ENCODE data around the gene KIF6. TPM values are rescaled to one million over a fixed set of nuclear protein-coding genes. Genes with fewer than 3 reads are reported as not detected.

KIF6 gene
- polyA plus RNA-seq, 2 of the 4 experiments (the other 2 are of a cell fraction): 0.05 to 0.39 TPM

DNA sequence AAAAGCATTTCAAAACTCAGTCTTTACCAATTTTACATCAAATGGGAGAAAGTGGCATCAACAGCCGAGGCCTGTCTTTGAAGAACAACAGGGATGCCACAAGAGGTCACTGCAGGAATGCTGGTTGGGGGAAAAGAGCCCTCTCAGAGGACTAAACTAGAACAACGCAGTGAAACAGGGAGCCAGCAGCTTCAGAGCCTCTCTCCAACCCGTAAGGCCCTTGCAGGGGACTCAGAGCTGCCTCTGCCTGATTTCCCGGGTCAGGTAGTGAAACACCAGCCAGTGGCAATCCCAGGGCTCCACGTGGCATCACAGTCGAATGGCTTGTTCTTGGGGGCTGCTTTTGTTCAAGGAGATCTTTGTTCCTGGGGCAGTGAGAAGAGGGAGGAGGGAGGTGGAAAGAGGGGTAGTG is 347.7 kb downstream of the KIF6 start:
- no peak overlapping the region for H3K4me3 ChIP-seq
- TF ChIP-seq SMC3 (IDR thresholded peaks at IDR 0.05) (peak; percentile 43; the same call in 2 of the 3 replicates), MAFK (IDR thresholded peaks at IDR 0.05; ENCODE audit: partially characterized antibody) (no peak), RAD21 (conservative IDR thresholded peaks at IDR 0.05 in 1 of 2, IDR thresholded peaks at IDR 0.05 in 1 of 2) (peak; percentile 71 to 81)
- TF ChIP-seq, protein P1, sequence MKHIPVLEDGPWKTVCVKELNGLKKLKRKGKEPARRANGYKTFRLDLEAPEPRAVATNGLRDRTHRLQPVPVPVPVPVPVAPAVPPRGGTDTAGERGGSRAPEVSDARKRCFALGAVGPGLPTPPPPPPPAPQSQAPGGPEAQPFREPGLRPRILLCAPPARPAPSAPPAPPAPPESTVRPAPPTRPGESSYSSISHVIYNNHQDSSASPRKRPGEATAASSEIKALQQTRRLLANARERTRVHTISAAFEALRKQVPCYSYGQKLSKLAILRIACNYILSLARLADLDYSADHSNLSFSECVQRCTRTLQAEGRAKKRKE (CRISPR knock-in tag; IDR thresholded peaks at IDR 0.05; ENCODE audit: low read depth): no peak
- TF ChIP-seq, protein P2, sequence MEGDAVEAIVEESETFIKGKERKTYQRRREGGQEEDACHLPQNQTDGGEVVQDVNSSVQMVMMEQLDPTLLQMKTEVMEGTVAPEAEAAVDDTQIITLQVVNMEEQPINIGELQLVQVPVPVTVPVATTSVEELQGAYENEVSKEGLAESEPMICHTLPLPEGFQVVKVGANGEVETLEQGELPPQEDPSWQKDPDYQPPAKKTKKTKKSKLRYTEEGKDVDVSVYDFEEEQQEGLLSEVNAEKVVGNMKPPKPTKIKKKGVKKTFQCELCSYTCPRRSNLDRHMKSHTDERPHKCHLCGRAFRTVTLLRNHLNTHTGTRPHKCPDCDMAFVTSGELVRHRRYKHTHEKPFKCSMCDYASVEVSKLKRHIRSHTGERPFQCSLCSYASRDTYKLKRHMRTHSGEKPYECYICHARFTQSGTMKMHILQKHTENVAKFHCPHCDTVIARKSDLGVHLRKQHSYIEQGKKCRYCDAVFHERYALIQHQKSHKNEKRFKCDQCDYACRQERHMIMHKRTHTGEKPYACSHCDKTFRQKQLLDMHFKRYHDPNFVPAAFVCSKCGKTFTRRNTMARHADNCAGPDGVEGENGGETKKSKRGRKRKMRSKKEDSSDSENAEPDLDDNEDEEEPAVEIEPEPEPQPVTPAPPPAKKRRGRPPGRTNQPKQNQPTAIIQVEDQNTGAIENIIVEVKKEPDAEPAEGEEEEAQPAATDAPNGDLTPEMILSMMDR (IDR thresholded peaks at IDR 0.05): peak; percentile 49; the same call in 2 of the 3 replicates
- DNase-seq (ENCODE audit: low read depth in 1 of 2, low spot score in 1 of 2) (peak; percentile 36 to 42), FAIRE-seq (no peak), ATAC-seq (peak; percentile 86 to 87)
- H3K9me3 ChIP-seq: no peaks in the 10 kb centered on the region
- ChIA-PET CTCF (interaction anchor here (0.6 to 1.0 kb wide), 3 partner anchors 11 to 515 kb away, joined by 3 to 7 read pairs (median 3); no protein-coding TSS in a partner anchor), POLR2A (no interaction called here)
- H3K4me1 ChIP-seq: no peaks in the 10 kb centered on the region
- no peak overlapping the region for H3K4me2 ChIP-seq
- H3K27ac ChIP-seq: no peak overlapping the region
- 0% methylated on average over 5 of the region's 6 CpGs for WGBS (ENCODE audit: missing lambda C conversion rate)

DNA sequence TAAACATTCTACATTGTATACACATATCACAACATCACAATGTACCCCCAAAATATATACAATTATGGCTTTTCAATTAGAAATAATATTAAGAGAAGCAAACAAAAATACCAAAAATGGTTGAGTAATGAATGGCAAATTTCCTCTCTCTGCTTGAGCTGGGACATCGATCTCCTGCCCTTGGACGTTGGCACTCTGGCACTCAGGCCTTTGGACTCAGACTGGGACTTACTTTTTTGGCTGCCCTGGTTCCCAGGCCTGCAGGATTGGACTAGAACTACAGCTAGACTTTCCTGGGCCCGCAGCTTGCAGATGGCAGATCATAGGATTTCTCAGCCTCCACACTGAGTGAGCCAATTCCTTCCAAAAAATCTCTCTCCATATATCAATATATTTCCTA is 349.8 kb downstream of the KIF6 start:
- ATAC-seq: no peak
- DNase-seq (ENCODE audit: low read depth in 1 of 2, low spot score in 1 of 2): no peak
- no peaks in the 10 kb centered on the region for H3K4me1 ChIP-seq
- no peak overlapping the region for H3K27ac ChIP-seq
- ChIA-PET POLR2A (no interaction called here), CTCF (interaction anchor here (2.2 kb wide), 1 partner anchor 13 kb away, joined by 7 read pairs; no protein-coding TSS in a partner anchor)
- H3K4me3 ChIP-seq: no peak overlapping the region
- H3K4me2 ChIP-seq: no peak overlapping the region
- TF ChIP-seq MAFK (IDR thresholded peaks at IDR 0.05; ENCODE audit: partially characterized antibody): no peak
- no peak for TF ChIP-seq HOXA7 (CRISPR knock-in tag; IDR thresholded peaks at IDR 0.05)
- TF ChIP-seq, protein P2 (IDR thresholded peaks at IDR 0.05): no peak
- no peak for TF ChIP-seq BHLHE40 (IDR thresholded peaks at IDR 0.05; ENCODE audit: low read depth, low read length)
- TF ChIP-seq, protein P3, sequence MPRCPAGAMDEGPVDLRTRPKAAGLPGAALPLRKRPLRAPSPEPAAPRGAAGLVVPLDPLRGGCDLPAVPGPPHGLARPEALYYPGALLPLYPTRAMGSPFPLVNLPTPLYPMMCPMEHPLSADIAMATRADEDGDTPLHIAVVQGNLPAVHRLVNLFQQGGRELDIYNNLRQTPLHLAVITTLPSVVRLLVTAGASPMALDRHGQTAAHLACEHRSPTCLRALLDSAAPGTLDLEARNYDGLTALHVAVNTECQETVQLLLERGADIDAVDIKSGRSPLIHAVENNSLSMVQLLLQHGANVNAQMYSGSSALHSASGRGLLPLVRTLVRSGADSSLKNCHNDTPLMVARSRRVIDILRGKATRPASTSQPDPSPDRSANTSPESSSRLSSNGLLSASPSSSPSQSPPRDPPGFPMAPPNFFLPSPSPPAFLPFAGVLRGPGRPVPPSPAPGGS (IDR thresholded peaks at IDR 0.05): no peak
- TF ChIP-seq, protein P4, sequence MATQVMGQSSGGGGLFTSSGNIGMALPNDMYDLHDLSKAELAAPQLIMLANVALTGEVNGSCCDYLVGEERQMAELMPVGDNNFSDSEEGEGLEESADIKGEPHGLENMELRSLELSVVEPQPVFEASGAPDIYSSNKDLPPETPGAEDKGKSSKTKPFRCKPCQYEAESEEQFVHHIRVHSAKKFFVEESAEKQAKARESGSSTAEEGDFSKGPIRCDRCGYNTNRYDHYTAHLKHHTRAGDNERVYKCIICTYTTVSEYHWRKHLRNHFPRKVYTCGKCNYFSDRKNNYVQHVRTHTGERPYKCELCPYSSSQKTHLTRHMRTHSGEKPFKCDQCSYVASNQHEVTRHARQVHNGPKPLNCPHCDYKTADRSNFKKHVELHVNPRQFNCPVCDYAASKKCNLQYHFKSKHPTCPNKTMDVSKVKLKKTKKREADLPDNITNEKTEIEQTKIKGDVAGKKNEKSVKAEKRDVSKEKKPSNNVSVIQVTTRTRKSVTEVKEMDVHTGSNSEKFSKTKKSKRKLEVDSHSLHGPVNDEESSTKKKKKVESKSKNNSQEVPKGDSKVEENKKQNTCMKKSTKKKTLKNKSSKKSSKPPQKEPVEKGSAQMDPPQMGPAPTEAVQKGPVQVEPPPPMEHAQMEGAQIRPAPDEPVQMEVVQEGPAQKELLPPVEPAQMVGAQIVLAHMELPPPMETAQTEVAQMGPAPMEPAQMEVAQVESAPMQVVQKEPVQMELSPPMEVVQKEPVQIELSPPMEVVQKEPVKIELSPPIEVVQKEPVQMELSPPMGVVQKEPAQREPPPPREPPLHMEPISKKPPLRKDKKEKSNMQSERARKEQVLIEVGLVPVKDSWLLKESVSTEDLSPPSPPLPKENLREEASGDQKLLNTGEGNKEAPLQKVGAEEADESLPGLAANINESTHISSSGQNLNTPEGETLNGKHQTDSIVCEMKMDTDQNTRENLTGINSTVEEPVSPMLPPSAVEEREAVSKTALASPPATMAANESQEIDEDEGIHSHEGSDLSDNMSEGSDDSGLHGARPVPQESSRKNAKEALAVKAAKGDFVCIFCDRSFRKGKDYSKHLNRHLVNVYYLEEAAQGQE (IDR thresholded peaks at IDR 0.05): no peak
- no peak for TF ChIP-seq RNF2 (IDR thresholded peaks at IDR 0.05; ENCODE audit: borderline replicate concordance, low read depth)
- TF ChIP-seq, protein P5, sequence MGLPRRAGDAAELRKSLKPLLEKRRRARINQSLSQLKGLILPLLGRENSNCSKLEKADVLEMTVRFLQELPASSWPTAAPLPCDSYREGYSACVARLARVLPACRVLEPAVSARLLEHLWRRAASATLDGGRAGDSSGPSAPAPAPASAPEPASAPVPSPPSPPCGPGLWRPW (IDR thresholded peaks at IDR 0.05): no peak
- no peak for TF ChIP-seq HEYL (CRISPR knock-in tag; IDR thresholded peaks at IDR 0.05)
- TF ChIP-seq NR3C1 (IDR thresholded peaks at IDR 0.05): no peak
- TF ChIP-seq, protein P6, sequence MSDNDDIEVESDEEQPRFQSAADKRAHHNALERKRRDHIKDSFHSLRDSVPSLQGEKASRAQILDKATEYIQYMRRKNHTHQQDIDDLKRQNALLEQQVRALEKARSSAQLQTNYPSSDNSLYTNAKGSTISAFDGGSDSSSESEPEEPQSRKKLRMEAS (IDR thresholded peaks at IDR 0.05): no peak
- TF ChIP-seq EHF (CRISPR knock-in tag; IDR thresholded peaks at IDR 0.05): no peak
- TF ChIP-seq MAZ (IDR thresholded peaks at IDR 0.05; ENCODE audit: borderline replicate concordance, low read depth, low read length): no peak
- no peak for FAIRE-seq
- no peaks in the 10 kb centered on the region for H3K9me3 ChIP-seq
- WGBS (ENCODE audit: missing lambda C conversion rate): 3% methylated on average over 3 of the region's 3 CpGs

Measured in A549 (cell line).